Forelimb muscle (tissue), 1 donor: Measurements from ENCODE around the gene DLL4. TPM values are rescaled to one million over a fixed set of nuclear protein-coding genes. Genes with fewer than 3 reads are reported as not detected.

Source experiments
- polyA plus RNA-seq: library from polyadenylated mRNA; unstranded; fragments of 120-200 nt; gene quantifications from one replicate; pipeline ENCODE4 v1.2.1, GENCODE V29; 2013; ENCODE audit not compliant: insufficient read length

DLL4 gene
- polyA plus RNA-seq, 1 donor: 14.1 TPM

Other genes starting within 250 kb of the DLL4 start
- 7.0 TPM for gene RAD51, start 234.2 kb upstream of the DLL4 start, polyA plus RNA-seq
- gene RMDN3, start 174.1 kb upstream of the DLL4 start, polyA plus RNA-seq: 20.2 TPM
- gene GCHFR, start 165.3 kb upstream of the DLL4 start, polyA plus RNA-seq: 5.6 TPM
- gene C15orf62, start 159.4 kb upstream of the DLL4 start, polyA plus RNA-seq: 1.9 TPM
- gene ZFYVE19, start 122.3 kb upstream of the DLL4 start, polyA plus RNA-seq: 16.1 TPM
- gene DNAJC17, start 121.9 kb upstream of the DLL4 start, polyA plus RNA-seq: 22.8 TPM
- gene PPP1R14D, start 100.6 kb upstream of the DLL4 start, polyA plus RNA-seq: 0.19 TPM
- gene SPINT1, start 85.3 kb upstream of the DLL4 start, polyA plus RNA-seq: 0.49 TPM
- gene RHOV, start 55.1 kb upstream of the DLL4 start, polyA plus RNA-seq: 0.34 TPM
- 9.3 TPM for gene VPS18, start 34.9 kb upstream of the DLL4 start, polyA plus RNA-seq
- 9.5 TPM for gene CHAC1, start 24.1 kb downstream of the DLL4 start, polyA plus RNA-seq
- 18.3 TPM for gene INO80, start 186.9 kb downstream of the DLL4 start, polyA plus RNA-seq